ENCODE data around the gene FJX1. TPM values are rescaled to one million over a fixed set of nuclear protein-coding genes. Genes with fewer than 3 reads are reported as not detected.

FJX1 gene
- total RNA-seq (2021): 8.3 to 12.0 TPM (median 11.0 TPM) in 3 replicates
- Bru-seq, nascent RNA: percentile 65 among the genes with signal in this experiment
- long read RNA-seq, experiment 1, transcript FJX1-201 (1 exons, 2,450 nt): major isoform, 79 of 82 reads
- long read RNA-seq, experiment 1, partial matches to known transcripts: 0 of 82 reads
- long read RNA-seq, experiment 1, other reads (novel, unspliced or antisense): 3 of 82 reads
- long read RNA-seq, experiment 2, transcript FJX1-201 (1 exons, 2,450 nt): major isoform, 17 of 17 reads
- long read RNA-seq, experiment 2, partial matches to known transcripts: 0 of 17 reads
- long read RNA-seq, experiment 2, other reads (novel, unspliced or antisense): 0 of 17 reads
- long read RNA-seq, experiment 3: 0 reads

GRCh38 chr11:35617687-35618496 lies at the start of gene FJX1:
Gene FJX1 (plus strand): TSS chr11:35618460. CDS start chr11:35618637, 177 bp downstream.
- peak within 1 kb of the TSS; percentile 76 for H3K4me3 Mint-ChIP-seq
- H3K36me3 Mint-ChIP-seq: 0 out of 2 replicates have a peak, but pooled peaks cover 3% of the 10 kb centered on the region
- CTCF ChIA-PET: interaction anchor here (0.6 to 3.5 kb wide), 7 partner anchors 92 to 649 kb away, joined by 3 to 55 read pairs (median 3); partner anchors contain the start of gene PAMR1
- peaks cover 44% of the 10 kb centered on the region for H3K27me3 Mint-ChIP-seq (ENCODE audit: low read depth)
- H3K9me3 Mint-ChIP-seq: 0 out of 2 replicates have a peak, but pooled peaks cover 3% of the 10 kb centered on the region
- H3K4me1 Mint-ChIP-seq: peaks cover 47% of the 10 kb centered on the region
- H3K27ac Mint-ChIP-seq: peak within 1 kb of the TSS; percentile 60; the same call in 1 of the 2 replicates
- DNase-seq (ENCODE audit: low spot score) (peak; percentile 76), ATAC-seq (peak; percentile 54)
- POLR2A ChIA-PET: interaction anchor here (0.6 kb wide), 1 partner anchor 347 kb away, joined by 3 read pairs; no protein-coding TSS in a partner anchor
- 0 out of 2 replicates have a peak, but pooled peaks have one; percentile 76 for TF ChIP-seq TP53 (CRISPR knock-in tag; IDR thresholded peaks at IDR 0.05)
- TF ChIP-seq ZBTB21 (CRISPR knock-in tag; IDR thresholded peaks at IDR 0.05; ENCODE audit: borderline replicate concordance): no peak
- TF ChIP-seq NFATC4 (CRISPR knock-in tag; IDR thresholded peaks at IDR 0.05): no peak
- peak; percentile 83; the same call in 1 of the 2 replicates for TF ChIP-seq SMAD3 (CRISPR knock-in tag; IDR thresholded peaks at IDR 0.05; ENCODE audit: borderline replicate concordance)
- peak; percentile 21 for TF ChIP-seq E2F5 (CRISPR knock-in tag; IDR thresholded peaks at IDR 0.05)
- 0 out of 2 replicates have a peak, but pooled peaks have one; percentile 62 for TF ChIP-seq ZBTB43 (CRISPR knock-in tag; IDR thresholded peaks at IDR 0.05)
- peak; percentile 43; the same call in 1 of the 2 replicates for TF ChIP-seq ZNF281 (CRISPR knock-in tag; IDR thresholded peaks at IDR 0.05)
- peak; percentile 13; the same call in 1 of the 2 replicates for TF ChIP-seq ESRRA (CRISPR knock-in tag; IDR thresholded peaks at IDR 0.05; ENCODE audit: borderline replicate concordance)
- peak; percentile 70 for TF ChIP-seq SP1 (CRISPR knock-in tag; conservative IDR thresholded peaks at IDR 0.05)
- TF ChIP-seq ETV6 (CRISPR knock-in tag; IDR thresholded peaks at IDR 0.05): peak; percentile 70; the same call in 1 of the 2 replicates
- peak; percentile 54; the same call in 1 of the 2 replicates for TF ChIP-seq CBFB (CRISPR knock-in tag; IDR thresholded peaks at IDR 0.05; ENCODE audit: low read depth)
- TF ChIP-seq ERG (CRISPR knock-in tag; IDR thresholded peaks at IDR 0.05): no peak
- TF ChIP-seq MYBL2 (CRISPR knock-in tag; IDR thresholded peaks at IDR 0.05): peak; percentile 95
- TF ChIP-seq ARID4B (CRISPR knock-in tag; IDR thresholded peaks at IDR 0.05; ENCODE audit: borderline replicate concordance): peak; percentile 67; the same call in 1 of the 2 replicates
- TF ChIP-seq ZNF396 (CRISPR knock-in tag; IDR thresholded peaks at IDR 0.05; ENCODE audit: borderline replicate concordance): no peak
- peak; percentile 98 for TF ChIP-seq MAX (CRISPR knock-in tag; IDR thresholded peaks at IDR 0.05)
- no peak for TF ChIP-seq GTF2I (CRISPR knock-in tag; conservative IDR thresholded peaks at IDR 0.05)
- TF ChIP-seq EMX1 (CRISPR knock-in tag; IDR thresholded peaks at IDR 0.05): no peak
- no peak for TF ChIP-seq PREB (CRISPR knock-in tag; IDR thresholded peaks at IDR 0.05; ENCODE audit: borderline replicate concordance)
- TF ChIP-seq NFE2L1 (CRISPR knock-in tag; IDR thresholded peaks at IDR 0.05): peak; percentile 90
- no peak for TF ChIP-seq ELF4 (CRISPR knock-in tag; IDR thresholded peaks at IDR 0.05; ENCODE audit: low read depth)
